M059J (cell line): ENCODE data around the gene SLC37A3. TPM values are rescaled to one million over a fixed set of nuclear protein-coding genes. Genes with fewer than 3 reads are reported as not detected.
A peak's percentile ranks its signal among the peaks of the same experiment; 100 is the strongest.

Experiments used
- DNase-seq: peaks from one replicate; pipeline ENCODE4 v3.0.0-alpha.2; 2012; ENCODE audit warnings: low read depth
- total RNA-seq: library from RNA; depleted of rRNA; stranded (reverse); fragments of >200 nt; shearing (Covaris generic); gene quantifications from 2 replicates; pipeline ENCODE4 v1.2.3, GENCODE V29; 2014

The SLC37A3 gene
- total RNA-seq, 1 experiment from 2014 or later = 22.7 TPM

GRCh38 chr7:140402178-140402835 is 4.0 kb upstream of the SLC37A3 start:
- DNase-seq = peak; percentile 76

GRCh38 chr7:140400381-140400780 is 2.1 kb upstream of the SLC37A3 start:
- no peak for DNase-seq

- DNase-seq = no peak
Observed at GRCh38 chr7:140398821-140399220, 491 bp upstream of the SLC37A3 start.

- no peak for DNase-seq
Observed at GRCh38 chr7:140393756-140394306, 4.5 kb downstream of the SLC37A3 start.

GRCh38 chr7:140391634-140392033 is 6.7 kb downstream of the SLC37A3 start:
- no peak for DNase-seq

GRCh38 chr7:140390466-140391190 is 7.7 kb downstream of the SLC37A3 start:
- DNase-seq = peak; percentile 79

GRCh38 chr7:140390034-140390433 is 8.3 kb downstream of the SLC37A3 start:
- DNase-seq = no peak

GRCh38 chr7:140389445-140389844 is 8.9 kb downstream of the SLC37A3 start:
- no peak for DNase-seq

GRCh38 chr7:140384894-140385545 is 13.3 kb downstream of the SLC37A3 start:
- DNase-seq = no peak

- no peak for DNase-seq
Observed at GRCh38 chr7:140383954-140384713, 14.2 kb downstream of the SLC37A3 start.

GRCh38 chr7:140375892-140376730 is 22.2 kb downstream of the SLC37A3 start:
- DNase-seq = no peak

- no peak for DNase-seq
Observed at GRCh38 chr7:140375323-140375722, 23.0 kb downstream of the SLC37A3 start.

GRCh38 chr7:140369294-140369693 is 29.0 kb downstream of the SLC37A3 start:
- no peak for DNase-seq

GRCh38 chr7:140367528-140367927 is 30.8 kb downstream of the SLC37A3 start:
- no peak for DNase-seq

- no peak for DNase-seq
Observed at GRCh38 chr7:140364819-140365218, 33.5 kb downstream of the SLC37A3 start.

- DNase-seq = no peak
Observed at GRCh38 chr7:140360697-140361229, 37.6 kb downstream of the SLC37A3 start.

- DNase-seq = no peak
Observed at GRCh38 chr7:140358412-140359051, 39.8 kb downstream of the SLC37A3 start.

- DNase-seq = no peak
Observed at GRCh38 chr7:140358024-140358411, 40.3 kb downstream of the SLC37A3 start.

GRCh38 chr7:140350056-140350455 is 48.3 kb downstream of the SLC37A3 start:
- DNase-seq = no peak

- DNase-seq = peak; percentile 6
Observed at GRCh38 chr7:140349144-140349771, 49.1 kb downstream of the SLC37A3 start.
